H1 (cell line): ENCODE measurements around the gene CLIC3. TPM values are rescaled to one million over a fixed set of nuclear protein-coding genes. Genes with fewer than 3 reads are reported as not detected.
A peak's percentile ranks its signal among the peaks of the same experiment; 100 is the strongest.

Source experiments
- CTCF ChIA-PET: fragments of 300-600 bp; sonication (Branson Sonifier 250); formaldehyde crosslinking; loops from one replicate; lab custom pipeline; 2021; ENCODE audit not compliant: partially characterized antibody; lab: Charles Lee
- POLR2A ChIA-PET: fragments of 300-600 bp; sonication (Branson Sonifier 250); formaldehyde crosslinking; loops from one replicate; lab custom pipeline; 2021; ENCODE audit warnings: inconsistent platforms; ENCODE audit not compliant: partially characterized antibody; lab: Charles Lee
- DNase-seq, 2 experiments: peaks; one replicate each; pipeline versions ENCODE4 v3.0.0 to v3.0.0-alpha.2; 2010 to 2022; ENCODE audit warnings: low spot score in 2 of 2, low read depth in 1 of 2, mixed read lengths in 1 of 2
- FAIRE-seq: peaks from 2 replicates; lab custom pipeline; 2011; peaks lifted over from hg19 to GRCh38; lab: Jason Lieb, UNC
- H2AFZ ChIP-seq: 2 replicates; pipeline ENCODE4 v1.8.1; 2012; ENCODE audit warnings: low read length, inconsistent platforms
- H2AK5ac ChIP-seq: 2 replicates; pipeline ENCODE4 v1.6.1; 2013; ENCODE audit warnings: low read depth, low read length
- H2BK120ac ChIP-seq: replicated peaks from 2 replicates; pipeline ENCODE3; 2013; ENCODE audit warnings: low read depth, low read length, inconsistent platforms
- H2BK12ac ChIP-seq: 2 replicates; pipeline ENCODE4 v1.6.1; 2013; ENCODE audit warnings: low read depth, low read length
- H2BK15ac ChIP-seq: 2 replicates; pipeline ENCODE4 v1.6.1; 2013; ENCODE audit warnings: low read length
- H2BK20ac ChIP-seq: 2 replicates; pipeline ENCODE4 v1.6.1; 2013; ENCODE audit warnings: low read length
- H2BK5ac ChIP-seq: 2 replicates; pipeline ENCODE4 v1.6.1; 2013; ENCODE audit warnings: low read depth, low read length
- H3K14ac ChIP-seq: 2 replicates; pipeline ENCODE4 v1.6.1; 2013; ENCODE audit warnings: inconsistent platforms; ENCODE audit not compliant: insufficient read length
- H3K18ac ChIP-seq: 2 replicates; pipeline ENCODE4 v1.6.1; 2013; ENCODE audit warnings: low read length; ENCODE audit errors: extremely low read depth
- H3K23ac ChIP-seq: 2 replicates; pipeline ENCODE4 v1.6.1; 2013; ENCODE audit warnings: inconsistent platforms; ENCODE audit not compliant: insufficient read length
- H3K23me2 ChIP-seq: 2 replicates; pipeline ENCODE4 v1.6.1; 2013; ENCODE audit warnings: low read depth, low read length
- H3K27ac ChIP-seq: 2 replicates; pipeline ENCODE4 v1.6.1; 2011; ENCODE audit warnings: low read depth, low read length, inconsistent platforms
- H3K27me3 ChIP-seq, 4 experiments: replicated peaks in 1 of 4; 1 replicate in 1 of 4; 2 replicates in 3 of 4; pipeline versions ENCODE4 v1.6.1 to v1.8.1; 2011 to 2013; ENCODE audit warnings: low read length in 3 of 4, mild to moderate bottlenecking in 3 of 4, inconsistent platforms in 2 of 4, mixed read lengths in 2 of 4, moderate library complexity in 1 of 4; ENCODE audit not compliant: control insufficient read depth in 3 of 4, insufficient read depth in 3 of 4; ENCODE audit errors: extremely low read depth in 1 of 4
- H3K36me3 ChIP-seq, 4 experiments: 2 replicates each; pipeline versions ENCODE4 v1.6.1 to v1.8.1; 2011 to 2013; ENCODE audit warnings: mild to moderate bottlenecking in 4 of 4, low read length in 3 of 4, moderate library complexity in 2 of 4, control low read depth in 1 of 4, inconsistent platforms in 1 of 4; ENCODE audit not compliant: insufficient read depth in 4 of 4, control insufficient read depth in 2 of 4
- H3K4ac ChIP-seq: replicated peaks from 2 replicates; pipeline ENCODE3; 2013; ENCODE audit warnings: low read length, low read depth, mixed read lengths, inconsistent platforms; ENCODE audit not compliant: insufficient read length
- H3K4me1 ChIP-seq, 4 experiments: replicated peaks in 1 of 4; 1 replicate in 1 of 4; 2 replicates in 3 of 4; pipeline versions ENCODE4 v1.6.1 to v1.8.1; 2011 to 2013; ENCODE audit warnings: low read length in 3 of 4, inconsistent platforms in 2 of 4, mixed read lengths in 1 of 4; ENCODE audit not compliant: insufficient read depth in 4 of 4, control insufficient read depth in 3 of 4
- H3K4me2 ChIP-seq, 2 experiments: 2 replicates each; pipeline versions ENCODE4 v1.6.1 to v1.8.1; 2011 to 2013; ENCODE audit warnings: low read depth in 2 of 2, low read length in 2 of 2, control low read depth in 1 of 2, inconsistent platforms in 1 of 2, mild to moderate bottlenecking in 1 of 2; ENCODE audit not compliant: insufficient read depth in 1 of 2
- H3K4me3 ChIP-seq, 4 experiments: fragments of 200-600, 300-600 bp in 1 of 4; sonication (generic), shearing (Covaris generic), sonication (Bioruptor Twin) in 1 of 4; 2 replicates each; pipeline versions ENCODE4 v1.5.1 to v1.8.1; 2011 to 2016; ENCODE audit warnings: low read length in 4 of 4, low read depth in 3 of 4, control low read depth in 2 of 4, inconsistent platforms in 2 of 4, mild to moderate bottlenecking in 2 of 4, mixed read lengths in 1 of 4, moderate library complexity in 1 of 4; ENCODE audit not compliant: insufficient read depth in 2 of 4; ENCODE audit errors: extremely low read depth in 1 of 4
- H3K56ac ChIP-seq: replicated peaks from 2 replicates; pipeline ENCODE3; 2013; ENCODE audit warnings: low read depth, mild to moderate bottlenecking, mixed read lengths, low read length, inconsistent platforms; ENCODE audit not compliant: insufficient read length
- H3K79me1 ChIP-seq: 2 replicates; pipeline ENCODE4 v1.6.1; 2013; ENCODE audit warnings: low read depth, low read length, control low read depth
- H3K79me2 ChIP-seq, 2 experiments: 2 replicates each; pipeline versions ENCODE4 v1.6.1 to v1.8.1; 2012 to 2013; ENCODE audit warnings: low read length in 2 of 2, mild to moderate bottlenecking in 2 of 2, inconsistent platforms in 1 of 2; ENCODE audit not compliant: insufficient read depth in 2 of 2, control insufficient read depth in 1 of 2
- H3K9ac ChIP-seq, 4 experiments: replicated peaks in 1 of 4; 1 replicate in 1 of 4; 2 replicates in 3 of 4; pipeline versions ENCODE4 v1.6.1 to v1.8.1; 2011 to 2013; ENCODE audit warnings: low read depth in 3 of 4, low read length in 3 of 4, control low read depth in 2 of 4, mild to moderate bottlenecking in 2 of 4, moderate library complexity in 2 of 4, inconsistent platforms in 1 of 4; ENCODE audit errors: extremely low read depth in 1 of 4
- H3K9me3 ChIP-seq, 2 experiments: 2 replicates each; pipeline versions ENCODE4 v1.6.1 to v1.8.1; 2012 to 2013; ENCODE audit warnings: mild to moderate bottlenecking in 2 of 2, moderate library complexity in 2 of 2, control low read depth in 1 of 2, inconsistent platforms in 1 of 2, low read depth in 1 of 2, low read length in 1 of 2, mixed read lengths in 1 of 2; ENCODE audit not compliant: insufficient read depth in 2 of 2
- H4K20me1 ChIP-seq, 2 experiments: replicated peaks in 1 of 2; 2 replicates each; pipeline versions ENCODE3 to v1.8.1; 2011 to 2013; ENCODE audit warnings: inconsistent platforms in 2 of 2, low read length in 2 of 2, mild to moderate bottlenecking in 1 of 2; ENCODE audit not compliant: insufficient read depth in 2 of 2, control insufficient read depth in 1 of 2
- H4K5ac ChIP-seq: 2 replicates; pipeline ENCODE4 v1.6.1; 2013; ENCODE audit warnings: low read length, low read depth, mixed read lengths, inconsistent platforms; ENCODE audit not compliant: insufficient read length
- H4K8ac ChIP-seq: 2 replicates; pipeline ENCODE4 v1.8.0; 2013; ENCODE audit warnings: mild to moderate bottlenecking, moderate library complexity, low read length, inconsistent platforms; ENCODE audit not compliant: insufficient read depth; ENCODE audit errors: extremely low read depth
- H4K91ac ChIP-seq: replicated peaks from 2 replicates; pipeline ENCODE3; 2013; ENCODE audit warnings: low read length, mixed read lengths, inconsistent platforms; ENCODE audit not compliant: insufficient read length
- BRCA1 ChIP-seq: IDR thresholded peaks from 2 replicates; pipeline ENCODE4 v1.6.1; 2012; ENCODE audit warnings: low read depth, low read length, improper control_type of control experiment
- EZH2 ChIP-seq: fragments of 200-600 bp; sonication (generic); IDR thresholded peaks from 2 replicates; pipeline ENCODE4 v1.7.1; 2012; ENCODE audit warnings: low read depth, mild to moderate bottlenecking, moderate library complexity, low read length, inconsistent platforms; ENCODE audit not compliant: severe bottlenecking
- JUND ChIP-seq: IDR thresholded peaks from 2 replicates; pipeline ENCODE4 v1.6.1; 2011; ENCODE audit warnings: mild to moderate bottlenecking, improper control_type of control experiment, low read length
- KDM5A ChIP-seq: fragments of 200-600 bp; IDR thresholded peaks from 2 replicates; pipeline ENCODE4 v1.7.1; 2012; ENCODE audit warnings: mild to moderate bottlenecking, low read length, inconsistent platforms, mixed read lengths
- RFX5 ChIP-seq: IDR thresholded peaks from 2 replicates; pipeline ENCODE4 v1.6.1; 2011; ENCODE audit warnings: low read depth, low read length, improper control_type of control experiment, borderline replicate concordance
- SP1 ChIP-seq: IDR thresholded peaks from 2 replicates; pipeline ENCODE4 v1.6.1; 2011; ENCODE audit warnings: low read depth, low read length
- SP4 ChIP-seq: IDR thresholded peaks from 2 replicates; pipeline ENCODE4 v1.6.1; 2012; ENCODE audit warnings: low read length, inconsistent platforms
- TBP ChIP-seq: IDR thresholded peaks from 2 replicates; pipeline ENCODE4 v1.6.1; 2011; ENCODE audit warnings: low read depth, low read length, improper control_type of control experiment
- TEAD4 ChIP-seq: IDR thresholded peaks from 2 replicates; pipeline ENCODE4 v1.6.1; 2012; ENCODE audit warnings: low read depth, low read length, inconsistent platforms, mixed read lengths
- YY1 ChIP-seq: IDR thresholded peaks from 2 replicates; pipeline ENCODE4 v1.6.1; 2011; ENCODE audit warnings: low read depth, mild to moderate bottlenecking, low read length
- WGBS, 2 experiments: shearing (Covaris generic) in 1 of 2; methylation state at CpG; one replicate each; pipeline versions ENCODE4 v1.1.6 to v1.1.7; 2013 to 2015; ENCODE audit warnings: low lambda C conversion rate in 2 of 2, mixed read lengths in 2 of 2, inconsistent platforms in 1 of 2, low coverage in 1 of 2, missing lambda C conversion rate in 1 of 2; ENCODE audit not compliant: insufficient replicate concordance in 2 of 2, insufficient coverage in 1 of 2, insufficient read length in 1 of 2; ENCODE audit errors: extremely low coverage in 1 of 2, missing lambda C conversion rate in 1 of 2; 5-methylcytosine and 5-hydroxymethylcytosine counted together
- polyA plus RNA-seq, 7 experiments: library from polyadenylated mRNA; depleted of rRNA in 3 of 7; stranded (reverse) in 5 of 7; unstranded in 2 of 7; fragments of >200 nt in 5 of 7; fragments of 200-250 nt in 2 of 7; gene quantifications; 1 replicate in 5 of 7; 2 replicates in 1 of 7; 4 replicates in 1 of 7; pipeline versions ENCODE4 v1.2.1 to v1.2.3, GENCODE V29; 2011 to 2013; ENCODE audit warnings: missing spikeins in 2 of 7, mixed read lengths in 2 of 7
- total RNA-seq: library from RNA; stranded (reverse); fragmentation: NEBNext Ultra II Directional; extraction: Animal tissue kit (Norgen Biotek cat#: 25700); gene quantifications from 2 replicates; pipeline ENCODE4 v1.2.1, GENCODE V29; 2021
- TF ChIP-seq, protein P1 (sequence below): IDR thresholded peaks from 2 replicates; pipeline ENCODE4 v1.6.1; 2011; ENCODE audit warnings: low read depth, mild to moderate bottlenecking, low read length; ENCODE audit not compliant: insufficient read depth
- TF ChIP-seq, protein P2 (sequence below): IDR thresholded peaks from 2 replicates; pipeline ENCODE4 v1.6.1; 2012; ENCODE audit warnings: inconsistent platforms

CLIC3 gene
- total and polyA plus RNA-seq, 2 of the 8 experiments (the other 6 are each of a cell fraction or from before 2014, with no cell fraction given) = 0.12 TPM; not detected in 1

DNA sequence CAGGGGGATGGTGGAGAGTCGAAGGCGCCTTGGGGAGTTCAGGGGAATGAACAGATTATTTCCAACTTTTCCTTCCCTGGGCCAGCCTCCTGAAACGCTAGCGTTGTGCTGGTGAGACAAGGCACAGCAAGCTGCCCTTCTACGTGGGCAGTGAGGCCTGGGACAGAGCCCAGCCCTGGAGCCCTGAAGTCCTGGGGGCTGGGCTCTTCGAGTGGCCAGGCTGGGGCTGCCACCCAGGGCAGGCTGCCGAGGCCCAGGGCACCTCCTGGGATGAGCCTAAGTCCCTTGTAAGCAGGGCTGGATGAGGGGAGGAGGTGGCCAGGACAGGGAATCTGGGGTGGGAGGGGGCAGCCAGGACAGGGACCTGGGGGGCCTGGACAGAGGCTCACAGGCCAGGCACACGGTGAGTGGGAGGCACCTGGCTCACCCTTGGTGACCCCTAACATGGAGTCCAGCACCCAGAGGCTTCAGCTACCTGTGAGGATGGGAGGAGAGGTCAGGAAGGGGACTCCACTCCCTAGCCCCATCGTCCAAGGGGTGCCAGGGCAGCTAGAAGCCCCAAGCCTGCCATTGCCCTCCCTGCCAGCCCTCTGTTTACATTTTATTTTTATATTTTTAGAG is 45.6 kb downstream of the CLIC3 start:
- no peaks in the 10 kb centered on the region for H3K79me2 ChIP-seq
- no peak overlapping the region for H3K56ac ChIP-seq
- no peak overlapping the region for H2AFZ ChIP-seq
- no peak for DNase-seq
- H2BK5ac ChIP-seq = 0 out of 2 replicates have a peak overlapping the region, but pooled peaks have one; percentile 86
- H4K91ac ChIP-seq = peak overlapping the region; percentile 73
- no peak overlapping the region for H2BK120ac ChIP-seq
- H4K8ac ChIP-seq = peak overlapping the region; percentile 90
- no peak overlapping the region for H3K4ac ChIP-seq
- H3K9ac ChIP-seq = no peak overlapping the region; a peak in 1 of 7 replicates
- 0 out of 2 replicates have a peak overlapping the region, but pooled peaks have one; percentile 67 for H2BK15ac ChIP-seq
- POLR2A ChIA-PET = interaction anchor here (1.0 to 1.3 kb wide), 3 partner anchors 8 to 42 kb away, joined by 3 to 5 read pairs (median 3); no protein-coding TSS in a partner anchor
- H3K79me1 ChIP-seq = no peaks in the 10 kb centered on the region
- peaks cover 0 to 2% of the 10 kb centered on the region in 2 experiments for H4K20me1 ChIP-seq
- CTCF ChIA-PET = interaction anchor here (0.6 to 5.2 kb wide), 4 partner anchors 25 to 119 kb away, joined by 3 to 21 read pairs (median 11); partner anchors contain the start of gene SAPCD2
- peaks cover 0 to 14% (median 10%) of the 10 kb centered on the region in 4 experiments; a peak in 5 of 7 replicates for H3K4me1 ChIP-seq
- H3K23me2 ChIP-seq = peaks cover 3% of the 10 kb centered on the region; the same call in 1 of the 2 replicates
- H3K14ac ChIP-seq = no peak overlapping the region
- peak overlapping the region; percentile 97 for H3K18ac ChIP-seq
- no peak overlapping the region for H2BK20ac ChIP-seq
- H3K4me3 ChIP-seq = peak overlapping the region; percentile 36 to 55 (median 49); a peak in 5 of 8 replicates
- FAIRE-seq = no peak
- H3K23ac ChIP-seq = no peak overlapping the region
- no peaks in the 10 kb centered on the region for H3K27me3 ChIP-seq
- no peaks in the 10 kb centered on the region for H3K36me3 ChIP-seq
- no peaks in the 10 kb centered on the region for H3K9me3 ChIP-seq
- peak overlapping the region; percentile 35 to 86 for H3K4me2 ChIP-seq
- H2BK12ac ChIP-seq = peak overlapping the region; percentile 71; the same call in 1 of the 2 replicates
- H4K5ac ChIP-seq = peak overlapping the region; percentile 32
- peak overlapping the region; percentile 42; the same call in 1 of the 2 replicates for H2AK5ac ChIP-seq
- H3K27ac ChIP-seq = no peak overlapping the region; the same call in 1 of the 2 replicates
- WGBS, 2 experiments = 66% methylated on average over 7 of the region's 9 CpGs; no CpG with 5 or more reads in 1 of the 2 experiments
- no peak for TF ChIP-seq YY1
- no peak for TF ChIP-seq BRCA1
- no peak for TF ChIP-seq TBP
- TF ChIP-seq SP4 = no peak
- TF ChIP-seq KDM5A = no peak
- TF ChIP-seq RFX5 = no peak
- no peak for TF ChIP-seq SP1
- TF ChIP-seq, protein P1, sequence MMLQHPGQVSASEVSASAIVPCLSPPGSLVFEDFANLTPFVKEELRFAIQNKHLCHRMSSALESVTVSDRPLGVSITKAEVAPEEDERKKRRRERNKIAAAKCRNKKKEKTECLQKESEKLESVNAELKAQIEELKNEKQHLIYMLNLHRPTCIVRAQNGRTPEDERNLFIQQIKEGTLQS = no peak
- no peak for TF ChIP-seq EZH2
- TF ChIP-seq JUND = no peak
- TF ChIP-seq TEAD4 = no peak
- TF ChIP-seq, protein P2, sequence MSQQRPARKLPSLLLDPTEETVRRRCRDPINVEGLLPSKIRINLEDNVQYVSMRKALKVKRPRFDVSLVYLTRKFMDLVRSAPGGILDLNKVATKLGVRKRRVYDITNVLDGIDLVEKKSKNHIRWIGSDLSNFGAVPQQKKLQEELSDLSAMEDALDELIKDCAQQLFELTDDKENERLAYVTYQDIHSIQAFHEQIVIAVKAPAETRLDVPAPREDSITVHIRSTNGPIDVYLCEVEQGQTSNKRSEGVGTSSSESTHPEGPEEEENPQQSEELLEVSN = no peak
